ENCODE measurements around the gene MYO5C.

The MYO5C gene

GRCh38 chr15:52276256-52276770, 19.3 kb downstream of the MYO5C start:
- DNase-seq, result no peak

DNA sequence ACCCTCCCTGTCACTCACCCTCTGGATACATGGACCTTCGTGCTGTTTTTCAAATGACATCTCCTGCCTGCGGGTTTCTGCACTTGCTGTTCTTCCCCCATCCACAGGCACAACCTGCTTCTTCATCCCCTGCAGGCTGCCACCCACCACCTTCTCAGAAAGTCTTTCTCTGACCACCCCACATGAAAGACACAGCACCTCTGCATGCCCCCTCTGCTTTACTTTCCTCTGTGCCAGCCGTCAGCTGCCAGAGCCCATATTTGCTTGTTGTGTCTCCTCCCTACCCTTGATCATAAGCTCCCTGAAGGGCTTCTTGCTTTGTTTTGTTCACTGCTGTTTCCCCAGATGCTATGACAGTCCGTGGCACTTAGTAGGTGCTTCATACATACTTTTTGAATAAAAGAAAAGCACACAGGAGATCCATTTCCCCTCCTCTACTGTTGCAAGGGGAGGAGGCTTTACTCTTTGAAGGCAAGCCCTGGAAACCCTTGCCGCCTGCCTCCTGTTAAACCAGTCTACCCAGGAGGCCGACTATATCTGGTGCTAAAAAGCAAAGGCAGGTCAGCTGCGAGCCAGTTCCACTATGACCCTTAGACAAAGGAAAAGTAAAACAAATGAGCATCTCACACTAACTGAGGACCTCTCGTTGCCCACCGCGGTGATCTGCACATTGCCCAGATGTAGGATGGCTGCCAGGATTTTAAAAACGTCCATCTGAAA, 31.9 kb downstream of the MYO5C start:
- DNase-seq, result no peak

DNA sequence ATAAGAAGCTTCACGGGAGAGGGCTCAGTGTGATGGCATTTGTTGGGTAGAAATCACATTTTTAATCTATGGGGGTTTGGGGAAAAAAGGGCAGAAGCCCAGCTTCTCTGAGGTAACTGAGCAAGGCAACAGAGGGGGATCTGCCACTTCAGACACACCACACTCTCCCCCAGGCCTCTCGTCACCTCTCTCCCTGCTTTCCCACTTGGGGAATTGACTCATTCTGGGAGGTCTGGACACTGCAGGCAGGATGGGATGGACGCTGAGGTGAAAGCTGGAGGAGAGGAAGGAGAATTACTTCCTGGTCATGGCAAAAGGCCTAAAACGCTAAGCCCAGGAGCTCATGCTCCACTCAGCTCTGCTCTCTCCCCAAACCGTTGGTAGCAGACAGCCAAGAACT, 33.2 kb downstream of the MYO5C start:
- no peak for DNase-seq

GRCh38 chr15:52261498-52262242, 33.9 kb downstream of the MYO5C start:
- DNase-seq, result peak; percentile 82

DNA sequence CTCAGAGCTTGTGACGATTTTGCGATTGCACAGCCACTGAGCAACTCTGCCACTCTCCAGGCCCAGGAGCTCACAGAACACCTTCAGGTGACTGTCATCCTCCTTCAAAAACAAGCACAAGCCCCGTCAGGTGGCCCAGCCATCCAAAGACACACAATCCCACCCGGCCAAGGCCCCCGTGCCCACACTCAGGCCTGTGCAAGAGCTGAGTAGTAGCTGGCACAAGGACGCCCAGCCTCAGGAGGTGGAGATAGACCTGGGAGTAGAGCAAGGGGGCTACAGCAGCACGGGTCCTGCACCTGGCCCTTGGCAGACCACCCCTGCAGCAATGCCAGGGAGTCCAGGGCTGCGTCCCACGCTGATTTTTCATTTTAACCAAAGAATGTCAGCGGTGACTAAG, 34.6 kb downstream of the MYO5C start:
- DNase-seq, result no peak

GRCh38 chr15:52259503-52259902, 36.1 kb downstream of the MYO5C start:
- DNase-seq, result no peak

- no peak for DNase-seq
Measured at GRCh38 chr15:52258461-52258860, 37.1 kb downstream of the MYO5C start.

- DNase-seq, result peak; percentile 65
Measured at GRCh38 chr15:52257734-52258062, 37.9 kb downstream of the MYO5C start.

DNA sequence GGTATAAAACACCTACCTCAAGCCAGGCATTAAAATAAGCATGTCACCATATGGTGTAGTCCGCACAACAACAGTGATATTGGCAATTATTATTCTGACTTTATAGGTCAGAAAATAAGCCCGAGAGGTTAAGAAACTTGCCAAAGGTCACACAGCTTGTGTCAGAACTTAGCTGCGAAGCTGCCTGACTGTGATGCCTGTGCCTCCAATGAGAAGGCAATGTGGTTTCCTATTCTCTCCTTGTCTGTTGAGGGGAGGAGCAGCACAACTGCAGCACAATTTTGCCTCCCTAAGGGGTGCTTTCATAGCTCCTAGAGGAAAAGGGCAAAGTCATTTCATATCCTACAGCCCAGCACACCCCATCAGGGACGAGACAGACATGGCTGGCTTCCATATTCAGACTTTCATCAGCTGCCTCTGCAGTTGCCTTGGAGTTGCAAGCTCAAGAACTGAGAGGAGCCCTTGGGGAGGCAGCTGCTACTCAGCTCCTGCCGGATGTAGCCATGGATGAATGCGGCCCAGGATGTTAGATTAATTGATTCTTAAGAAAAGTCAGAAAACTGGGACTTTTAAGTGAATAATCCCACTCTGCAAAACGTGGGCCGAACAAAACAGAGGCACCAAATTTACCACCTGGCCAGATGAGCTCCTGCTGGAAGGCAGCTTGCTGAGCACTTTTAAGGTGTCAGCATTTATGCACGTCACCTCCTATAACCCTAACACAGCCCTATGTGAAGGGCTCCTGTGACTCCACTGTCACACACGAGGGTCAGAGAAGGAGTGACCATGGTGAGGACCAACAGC, 38.5 kb downstream of the MYO5C start:
- peak; percentile 63 for DNase-seq

- peak; percentile 95 for DNase-seq
Measured at GRCh38 chr15:52256366-52256765, 39.2 kb downstream of the MYO5C start.

GRCh38 chr15:52255935-52256334, 39.7 kb downstream of the MYO5C start:
- DNase-seq, result no peak

DNA sequence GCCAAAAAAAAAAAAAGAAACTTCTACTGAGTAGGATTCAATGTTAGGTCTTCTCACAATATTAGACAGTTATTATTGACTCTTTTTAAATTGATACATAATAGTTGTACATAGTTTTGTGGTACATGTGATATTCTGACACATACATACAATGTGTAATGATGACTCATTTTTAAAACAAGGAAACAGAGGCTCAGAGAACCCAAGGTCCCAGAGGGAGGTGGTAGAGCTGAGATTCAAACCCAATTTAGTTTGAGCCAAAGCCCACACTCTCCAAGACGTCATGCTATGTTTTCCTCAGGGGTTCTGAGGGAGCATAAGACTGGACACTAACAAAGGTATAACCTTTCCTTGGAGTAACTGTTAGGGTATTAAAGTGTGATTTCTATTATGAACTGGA, 40.6 kb downstream of the MYO5C start:
- no peak for DNase-seq

DNA sequence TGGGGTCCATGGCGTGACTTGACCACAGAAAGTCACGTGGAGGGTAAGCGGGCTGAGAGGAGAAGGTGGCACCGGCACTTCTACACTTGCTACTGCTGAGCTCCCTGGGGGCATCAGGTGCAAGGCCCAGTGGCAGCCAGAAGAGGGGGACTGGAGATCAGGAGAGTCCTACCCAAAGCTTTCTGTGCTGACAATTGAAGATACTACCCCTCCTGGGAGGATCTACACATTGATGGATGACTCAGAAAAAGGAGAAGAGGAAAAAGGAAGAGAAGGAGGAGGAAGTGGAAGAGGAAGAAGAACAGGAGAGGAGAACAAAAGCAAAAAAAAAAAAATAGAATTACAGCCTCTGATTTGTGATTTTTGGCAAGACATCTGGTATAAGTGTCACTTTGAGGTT, 41.2 kb downstream of the MYO5C start:
- DNase-seq, result no peak

- no peak for DNase-seq
Measured at GRCh38 chr15:52252781-52253180, 42.8 kb downstream of the MYO5C start.

GRCh38 chr15:52251144-52251860, 44.3 kb downstream of the MYO5C start:
- no peak for DNase-seq

DNA sequence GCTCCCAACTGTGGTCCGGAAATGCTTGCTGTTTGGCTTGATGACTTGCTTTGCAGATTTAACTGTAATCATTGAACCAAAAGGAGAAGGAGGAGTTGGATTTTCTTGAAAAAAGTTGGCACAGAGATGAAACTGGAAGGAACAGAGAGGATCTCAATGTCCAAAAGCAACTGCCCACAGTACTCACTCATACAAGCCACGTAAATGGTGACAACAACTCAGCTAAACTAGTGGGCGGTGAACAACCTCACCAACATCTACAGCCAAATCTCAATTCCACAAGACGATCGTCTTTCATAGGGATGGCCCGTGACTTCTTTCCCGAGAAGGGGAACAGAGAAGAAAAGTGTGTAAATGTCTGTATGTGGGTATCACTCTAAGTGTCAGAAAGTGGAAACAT, 48.1 kb downstream of the MYO5C start:
- DNase-seq, result no peak

DNA sequence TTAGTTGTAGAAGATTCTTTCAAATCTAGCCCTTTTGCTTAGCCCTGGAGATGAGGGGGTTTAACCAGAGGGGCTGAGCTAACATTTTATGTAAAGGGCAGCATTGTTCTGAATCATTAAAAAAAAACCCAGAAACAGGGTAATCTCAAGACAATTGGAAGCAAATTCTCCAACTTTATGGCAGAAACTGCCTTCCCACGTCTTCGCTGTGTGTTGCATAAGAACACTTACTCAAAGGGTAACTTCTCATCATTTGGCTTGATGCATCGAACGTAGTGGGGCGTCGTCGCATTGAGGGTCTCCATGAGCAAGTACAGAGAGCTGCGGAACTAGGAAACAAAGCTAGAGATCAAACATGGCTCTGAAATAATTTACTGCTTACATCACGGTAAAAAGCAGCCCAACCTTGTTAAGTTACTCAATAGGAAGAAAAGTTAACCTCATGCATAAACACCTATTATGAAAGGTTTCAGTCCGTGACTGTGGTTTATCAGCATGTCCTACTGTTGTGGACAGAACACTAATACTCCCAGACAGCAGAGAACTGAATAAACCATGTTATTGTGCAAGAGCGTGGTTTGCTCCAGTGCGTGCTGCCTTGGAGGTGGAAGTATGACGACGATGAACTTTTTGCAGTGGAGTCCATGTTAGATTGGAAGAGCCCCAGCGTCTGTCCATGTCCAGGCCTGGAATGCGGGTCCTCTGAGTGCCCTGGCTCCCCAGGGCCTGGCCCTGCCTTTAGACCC, 48.7 kb downstream of the MYO5C start:
- DNase-seq, result no peak

DNA sequence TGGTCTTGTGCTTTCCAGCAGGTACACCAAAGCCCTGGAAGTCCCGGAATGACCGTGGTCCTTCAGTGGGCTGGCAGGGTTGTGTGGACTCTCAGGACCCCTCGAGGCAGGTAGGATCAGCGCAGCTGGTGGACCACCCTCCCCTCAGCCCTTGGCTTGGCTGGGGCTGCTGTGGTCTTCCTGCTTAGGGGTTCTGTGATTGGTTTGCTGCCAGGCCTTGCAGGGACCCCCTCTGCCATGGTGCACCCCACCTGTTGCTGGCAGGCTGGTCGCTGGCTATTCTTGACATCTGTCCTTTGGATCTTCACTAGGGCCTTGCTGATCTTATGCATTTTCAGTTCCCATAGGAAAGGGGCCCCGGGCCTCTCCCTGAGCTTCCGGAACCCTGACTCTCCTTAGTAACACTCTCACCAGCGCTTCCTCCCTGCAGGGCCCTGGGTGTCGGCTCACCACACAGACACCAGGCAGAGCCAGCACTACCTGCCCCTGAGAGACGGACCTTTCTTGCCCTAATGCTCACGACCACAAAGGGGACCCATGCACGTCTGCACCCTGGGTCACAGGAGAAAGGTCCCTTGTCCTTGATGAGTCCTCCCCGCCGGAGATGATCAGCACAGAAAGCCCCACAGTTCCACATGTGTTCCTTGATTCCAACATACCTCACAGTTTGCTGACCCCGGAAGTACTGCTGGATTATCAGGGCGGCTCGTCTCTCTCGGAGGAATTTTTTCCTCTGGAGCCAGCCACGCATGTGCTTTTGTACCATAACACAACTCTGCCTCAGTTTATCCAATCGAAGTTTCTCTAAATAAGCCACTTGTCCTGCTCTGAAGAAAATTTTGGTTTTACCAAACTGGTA, 51.7 kb downstream of the MYO5C start:
- no peak for DNase-seq

DNA sequence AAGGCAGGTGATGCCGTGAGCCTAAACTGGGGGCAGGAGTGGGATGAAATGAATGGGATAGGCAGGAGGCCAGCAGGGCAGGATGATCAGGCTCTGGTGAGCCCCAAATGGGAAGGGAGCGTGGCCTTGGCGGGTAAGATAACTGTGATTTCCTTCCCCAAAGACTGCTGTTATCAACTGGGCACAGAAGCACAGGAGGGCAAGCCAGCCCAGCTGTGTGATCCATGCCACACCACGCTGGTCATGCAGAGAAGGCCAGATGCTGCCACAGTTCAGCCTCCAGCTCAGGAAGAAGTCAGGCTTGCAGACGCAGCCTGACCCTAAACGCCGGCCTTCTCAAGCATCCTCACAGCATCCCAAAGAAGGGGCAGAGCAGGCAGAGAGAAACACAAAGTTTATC, 52.3 kb downstream of the MYO5C start:
- no peak for DNase-seq

DNA sequence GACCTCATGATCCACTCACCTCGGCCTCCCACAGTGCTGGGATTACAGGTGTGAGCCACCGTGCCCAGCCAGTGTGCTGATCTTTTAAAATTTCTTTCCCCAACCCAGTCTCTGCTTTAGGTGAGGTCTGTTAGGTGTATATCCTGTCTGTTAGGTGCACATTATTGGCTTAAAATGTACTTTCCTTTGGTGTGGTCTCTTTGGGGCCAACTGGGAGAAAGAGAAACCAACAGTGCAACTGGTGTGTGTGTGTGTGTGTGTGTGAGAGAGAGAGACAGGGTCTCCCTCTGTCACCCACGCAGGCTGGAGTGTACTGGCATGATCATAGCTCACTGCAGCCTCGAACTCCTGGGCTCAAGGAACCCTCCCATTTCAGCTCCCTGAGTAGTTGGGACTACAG, 54.1 kb downstream of the MYO5C start:
- no peak for DNase-seq

DNA sequence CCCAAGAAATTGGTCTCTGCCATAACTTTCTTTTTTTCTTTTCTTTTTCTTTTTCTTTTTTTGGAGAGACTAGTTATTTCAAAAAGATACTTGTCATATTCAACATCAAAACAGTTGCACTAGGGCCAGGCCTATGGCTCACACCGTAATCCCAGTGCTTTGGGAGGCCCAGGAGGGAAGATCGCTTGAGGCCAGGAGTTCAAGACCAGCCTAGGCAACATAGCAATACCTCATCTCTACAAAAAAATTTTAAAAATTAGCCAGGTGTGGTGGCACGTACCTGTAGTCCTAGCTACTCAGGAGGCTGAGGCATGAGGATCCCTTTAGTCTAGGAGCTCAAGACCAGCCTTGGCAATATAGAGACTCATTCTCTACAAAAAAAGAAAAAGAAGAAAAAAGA, 55.4 kb downstream of the MYO5C start:
- DNase-seq, result no peak
